Natural killer cell treated with Interleukin-12 subunit alpha and Interleukin-12 subunit beta and Interleukin-15 and Interleukin-18, amount 100 ng/mL, for 72 hours (primary cell): ENCODE results near the gene ZSWIM1. TPM values are rescaled to one million over a fixed set of nuclear protein-coding genes. Genes with fewer than 3 reads are reported as not detected.
A peak's percentile ranks its signal among the peaks of the same experiment; 100 is the strongest.
"Not testable (repeated sequence)": the region's sequence is repeated elsewhere in the genome, so short reads cannot be mapped to it uniquely, and the experiment has no call there.

Source experiments
- ATAC-seq, 2 donors: fragments of 150-1000 bp; cut with Tn5 transposase in 1 of 2; sonication (Bioruptor Pico), chemical (Tn5 transposase) in 1 of 2; 2 replicates each; pipeline ENCODE4 v1.10.0; 2021
- DNase-seq: peaks from one replicate; pipeline ENCODE4 v3.0.0; 2022; ENCODE audit warnings: low spot score
- H3K27ac Mint-ChIP-seq, 2 donors: 1 replicate in 1 of 2; 2 replicates in 1 of 2; pipeline ENCODE4 v1.8.0; 2022; ENCODE audit warnings: mixed read lengths in 2 of 2, mild to moderate bottlenecking in 1 of 2, moderate library complexity in 1 of 2
- H3K27me3 Mint-ChIP-seq, 2 donors: 1 replicate in 1 of 2; 2 replicates in 1 of 2; pipeline ENCODE4 v1.8.0; 2022; ENCODE audit warnings: mixed read lengths in 2 of 2
- H3K36me3 Mint-ChIP-seq: one replicate; pipeline ENCODE4 v1.8.0; 2022; ENCODE audit warnings: mixed read lengths
- H3K4me1 Mint-ChIP-seq, 2 donors: 1 replicate in 1 of 2; 2 replicates in 1 of 2; pipeline ENCODE4 v1.8.0; 2022; ENCODE audit warnings: low read depth in 2 of 2, mixed read lengths in 2 of 2, mild to moderate bottlenecking in 1 of 2
- H3K4me3 Mint-ChIP-seq: one replicate; pipeline ENCODE4 v1.8.0; 2022; ENCODE audit warnings: mixed read lengths
- H3K9me3 Mint-ChIP-seq: 2 replicates; pipeline ENCODE4 v1.8.0; 2022; ENCODE audit warnings: mixed read lengths
- total RNA-seq, 2 donors: library from RNA; stranded (reverse); gene quantifications; one replicate each; pipeline ENCODE4 v1.2.3, GENCODE V29; 2022

The ZSWIM1 gene
- total RNA-seq, 2 donors from 2014 or later, result 2.7 to 3.2 TPM

DNA sequence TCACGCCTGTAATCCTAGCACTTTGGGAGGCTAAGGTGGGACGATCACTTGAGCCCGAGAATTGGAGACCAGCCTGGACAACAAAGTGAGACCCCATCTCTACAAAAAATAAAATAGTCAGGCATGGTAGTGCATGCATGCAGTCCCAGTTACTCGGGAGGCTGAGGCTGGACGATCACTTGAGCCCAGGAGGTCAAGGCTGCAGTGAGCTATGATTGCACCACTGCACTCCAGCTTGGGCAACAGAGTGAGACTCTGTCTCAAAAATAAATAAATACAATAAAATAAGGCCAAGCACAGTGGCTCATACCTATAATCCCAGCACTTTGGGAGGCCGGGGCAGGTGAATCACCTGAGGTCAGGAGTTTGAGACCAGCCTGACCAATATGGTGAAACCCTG lies 20.3 kb downstream of the ZSWIM1 start:
- H3K9me3 Mint-ChIP-seq, ATAC-seq, H3K27ac Mint-ChIP-seq, H3K4me3 Mint-ChIP-seq, H3K27me3 Mint-ChIP-seq, H3K4me1 Mint-ChIP-seq, DNase-seq, H3K36me3 Mint-ChIP-seq: not testable (repeated sequence)

DNA sequence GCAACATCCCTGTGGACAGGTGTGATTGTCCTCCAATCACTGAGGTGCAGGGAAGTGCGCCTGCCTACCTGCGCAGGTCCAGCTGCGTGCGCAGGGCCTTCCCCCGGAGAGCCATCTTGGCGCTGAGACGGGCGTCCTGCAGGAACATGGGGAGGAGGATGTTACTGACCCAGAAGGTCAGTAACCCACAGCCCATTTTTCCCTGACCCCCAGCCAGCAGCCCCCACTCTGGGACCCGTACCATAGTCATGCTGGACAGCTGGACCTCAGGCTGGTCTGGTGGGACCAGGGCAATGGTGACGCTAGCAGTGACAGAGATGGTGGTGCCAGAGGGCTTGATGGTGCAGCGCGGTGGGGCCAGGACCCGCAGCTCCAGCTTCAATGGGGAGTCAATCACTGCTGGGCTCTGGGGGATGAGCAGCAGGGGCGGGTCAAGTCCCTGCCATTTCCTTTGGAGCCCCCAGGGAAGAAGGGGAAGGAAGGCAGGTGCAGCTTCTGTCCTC lies 21.2 kb downstream of the ZSWIM1 start:
- Mint-ChIP-seq H3K4me3 (no peak overlapping the region), H3K27me3 (no peaks in the 10 kb centered on the region), H3K27ac (no peak overlapping the region), H3K4me1 (no peaks in the 10 kb centered on the region), H3K9me3 (no peaks in the 10 kb centered on the region), H3K36me3 (no peaks in the 10 kb centered on the region)
- DNase-seq (no peak), ATAC-seq (peak in 1 of 2 donors; percentile 33)

DNA sequence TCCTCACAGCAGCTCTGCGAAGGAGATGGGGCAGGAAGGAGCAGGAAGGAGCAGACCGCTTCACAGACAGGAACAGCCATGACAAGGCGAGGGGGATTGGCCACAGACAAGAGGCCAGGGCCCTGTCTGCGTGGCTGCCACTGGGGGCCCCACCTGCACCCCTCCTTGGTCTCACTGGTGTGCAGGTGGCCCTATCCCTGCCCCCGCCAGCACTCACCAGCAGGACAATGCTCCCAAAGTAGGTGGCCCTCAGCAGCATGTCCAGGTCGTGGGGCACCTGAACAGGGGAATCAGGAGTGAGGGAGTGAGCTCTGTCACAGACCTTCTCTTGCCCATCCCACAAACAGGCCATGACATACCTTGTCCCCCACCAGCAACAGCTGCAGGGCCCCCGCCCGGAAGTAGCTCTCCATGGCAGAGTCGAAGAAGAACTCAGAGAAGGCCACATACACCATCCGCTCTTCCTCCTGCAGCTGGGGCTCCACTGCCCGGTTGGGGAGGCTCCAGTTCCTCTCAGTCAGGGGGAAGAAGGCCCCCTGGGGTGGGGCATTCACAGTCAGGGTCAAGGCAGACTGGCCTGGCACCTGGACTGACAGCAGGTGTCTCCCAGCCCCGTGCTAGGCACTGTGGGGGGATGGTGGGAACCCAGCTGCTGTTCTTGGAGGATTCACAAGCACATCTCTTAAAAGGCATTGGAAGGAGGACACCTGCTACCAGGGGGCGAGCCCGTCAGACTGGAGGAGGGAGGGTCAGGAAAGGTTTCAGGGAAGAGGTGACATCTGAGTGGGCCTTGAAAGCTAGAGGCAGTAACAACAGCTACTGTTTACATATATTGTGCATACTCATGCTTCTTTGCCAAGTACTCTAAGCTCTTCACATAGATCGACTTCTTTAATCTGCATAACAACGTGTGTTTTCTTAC lies 23.8 kb downstream of the ZSWIM1 start:
- Mint-ChIP-seq H3K27me3 (no peaks in the 10 kb centered on the region), H3K4me1 (peaks cover 0 to 7% of the 10 kb centered on the region in 2 donors), H3K36me3 (no peaks in the 10 kb centered on the region), H3K27ac (peak overlapping the region in 1 of 2 donors; percentile 22), H3K4me3 (no peak overlapping the region), H3K9me3 (no peaks in the 10 kb centered on the region)
- ATAC-seq, result peak; percentile 4 to 24
- DNase-seq, result no peak

DNA sequence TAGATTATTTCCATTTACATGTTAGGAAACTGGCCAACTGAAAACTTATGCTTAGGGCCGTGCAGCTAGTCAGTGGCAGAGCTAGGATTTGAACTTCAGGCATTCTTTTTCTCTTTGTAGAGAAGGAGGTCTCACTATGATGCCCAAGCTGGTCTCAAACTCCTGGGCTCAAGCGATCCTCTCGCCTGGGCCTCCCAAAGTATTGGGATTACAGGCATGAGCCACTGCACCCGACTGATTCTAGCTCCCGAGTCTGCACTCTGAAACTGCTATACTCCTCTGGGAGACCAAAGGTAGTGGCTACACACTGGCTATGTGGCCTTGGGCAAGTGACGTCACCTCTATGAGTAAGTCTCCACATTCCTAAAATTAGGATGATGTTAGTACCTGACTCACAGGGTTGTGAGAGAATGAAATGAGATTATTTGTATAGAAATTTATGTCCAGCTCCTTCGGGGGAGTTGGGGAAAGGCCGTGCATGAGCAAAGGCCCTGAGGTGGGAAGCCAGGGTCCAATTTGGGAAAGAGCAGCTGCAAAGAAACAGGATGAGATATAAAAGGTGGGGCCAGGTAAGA lies 24.6 kb downstream of the ZSWIM1 start:
- Mint-ChIP-seq H3K27ac (no peak overlapping the region), H3K27me3 (no peaks in the 10 kb centered on the region), H3K4me3 (no peak overlapping the region), H3K36me3 (no peaks in the 10 kb centered on the region), H3K4me1 (peaks cover 3 to 9% of the 10 kb centered on the region in 2 donors), H3K9me3 (no peaks in the 10 kb centered on the region)
- DNase-seq (no peak), ATAC-seq (no peak)

DNA sequence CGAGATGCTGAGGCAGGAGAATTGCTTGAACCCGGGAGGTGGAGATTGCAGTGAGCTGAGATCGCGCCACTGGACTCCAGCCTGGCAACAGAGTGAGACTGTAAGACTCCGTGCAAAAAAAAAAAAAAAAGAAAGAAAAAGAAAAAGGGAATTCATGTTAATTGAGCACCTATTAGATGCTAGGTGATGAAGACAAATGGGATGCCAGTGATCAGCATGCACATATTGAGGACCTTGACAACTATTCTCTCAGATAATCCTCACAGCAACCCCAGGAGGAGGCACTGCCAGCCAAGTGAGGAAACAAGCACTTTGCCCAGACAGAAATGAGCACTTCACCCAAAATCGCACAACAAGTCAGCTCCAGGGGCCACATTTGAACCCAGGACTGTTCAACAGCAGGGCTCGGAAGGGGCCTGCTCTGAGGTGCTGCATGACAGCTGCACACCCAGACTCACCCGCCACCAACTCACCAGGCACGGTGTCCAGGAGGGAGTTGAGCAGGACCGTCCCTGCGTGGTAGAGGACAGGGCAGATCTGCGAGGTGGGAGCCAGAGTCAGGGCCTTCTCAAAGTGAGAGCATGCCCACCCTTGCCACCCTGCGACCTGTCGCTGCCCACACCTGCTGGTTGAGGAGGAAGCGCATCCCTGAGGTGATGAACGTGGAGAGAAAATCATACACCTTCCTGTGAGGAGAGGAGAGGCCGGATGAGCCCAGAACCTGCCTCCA lies 26.4 kb downstream of the ZSWIM1 start:
- Mint-ChIP-seq H3K27me3 (no peaks in the 10 kb centered on the region), H3K4me1 (peaks cover 8 to 23% of the 10 kb centered on the region in 2 donors), H3K4me3 (no peak overlapping the region), H3K9me3 (peaks cover 2% of the 10 kb centered on the region), H3K36me3 (no peaks in the 10 kb centered on the region), H3K27ac (no peak overlapping the region)
- ATAC-seq (no peak), DNase-seq (no peak)

DNA sequence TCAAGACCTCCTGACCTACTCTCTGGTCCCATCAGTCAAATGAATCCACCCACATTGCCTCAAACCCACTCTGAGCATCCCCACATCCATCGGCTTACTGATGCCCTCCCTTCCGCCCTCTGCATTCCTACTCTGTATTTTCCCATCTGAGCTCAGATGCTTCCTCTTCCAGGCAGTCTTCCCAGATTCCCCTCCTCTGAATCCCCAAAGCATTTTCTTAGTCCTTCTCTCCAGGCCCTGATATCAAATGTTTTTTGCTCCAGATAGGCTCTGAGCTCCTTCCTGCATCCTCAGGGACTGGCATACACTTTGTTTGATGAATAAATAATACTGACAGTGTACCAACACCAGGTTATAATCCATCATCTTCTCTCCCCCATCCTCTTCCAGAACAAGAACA lies 27.1 kb downstream of the ZSWIM1 start:
- H3K27ac Mint-ChIP-seq, result peak overlapping the region in 1 of 2 donors; percentile 18
- DNase-seq (no peak), ATAC-seq (no peak)
- H3K4me1 Mint-ChIP-seq, result peaks cover 8 to 25% of the 10 kb centered on the region in 2 donors
- H3K9me3 Mint-ChIP-seq, result peaks cover 2% of the 10 kb centered on the region
- no peaks in the 10 kb centered on the region for H3K36me3 Mint-ChIP-seq
- H3K27me3 Mint-ChIP-seq, result no peaks in the 10 kb centered on the region
- H3K4me3 Mint-ChIP-seq, result no peak overlapping the region

DNA sequence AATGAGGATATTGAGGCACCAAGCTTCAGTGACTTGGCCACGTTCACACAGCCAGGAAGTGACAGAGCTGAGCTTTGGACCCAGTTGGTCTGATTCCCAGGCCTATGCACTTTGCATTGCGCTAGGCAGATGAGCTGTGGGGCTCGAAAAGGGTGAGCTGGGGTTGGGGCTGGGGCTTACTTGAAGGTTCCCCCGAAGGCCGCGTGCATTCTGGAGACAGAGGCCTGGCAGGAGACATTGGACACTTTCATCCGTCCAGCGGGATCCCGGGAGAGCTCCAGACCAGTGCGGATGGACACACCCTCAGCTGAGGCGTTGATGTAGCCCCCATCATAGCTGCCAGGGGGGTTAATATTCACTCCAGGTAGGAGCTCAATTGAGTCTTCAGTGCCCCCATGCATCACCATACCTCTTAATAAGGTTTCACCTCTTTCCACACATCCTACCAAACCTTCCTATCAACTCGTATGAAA lies 28.3 kb downstream of the ZSWIM1 start:
- Mint-ChIP-seq H3K27ac (no peak overlapping the region), H3K4me3 (no peak overlapping the region), H3K9me3 (peaks cover 2% of the 10 kb centered on the region), H3K27me3 (peaks cover 0 to 2% of the 10 kb centered on the region in 2 donors), H3K4me1 (peaks cover 8 to 25% of the 10 kb centered on the region in 2 donors), H3K36me3 (no peaks in the 10 kb centered on the region)
- no peak for DNase-seq
- ATAC-seq, result no peak

DNA sequence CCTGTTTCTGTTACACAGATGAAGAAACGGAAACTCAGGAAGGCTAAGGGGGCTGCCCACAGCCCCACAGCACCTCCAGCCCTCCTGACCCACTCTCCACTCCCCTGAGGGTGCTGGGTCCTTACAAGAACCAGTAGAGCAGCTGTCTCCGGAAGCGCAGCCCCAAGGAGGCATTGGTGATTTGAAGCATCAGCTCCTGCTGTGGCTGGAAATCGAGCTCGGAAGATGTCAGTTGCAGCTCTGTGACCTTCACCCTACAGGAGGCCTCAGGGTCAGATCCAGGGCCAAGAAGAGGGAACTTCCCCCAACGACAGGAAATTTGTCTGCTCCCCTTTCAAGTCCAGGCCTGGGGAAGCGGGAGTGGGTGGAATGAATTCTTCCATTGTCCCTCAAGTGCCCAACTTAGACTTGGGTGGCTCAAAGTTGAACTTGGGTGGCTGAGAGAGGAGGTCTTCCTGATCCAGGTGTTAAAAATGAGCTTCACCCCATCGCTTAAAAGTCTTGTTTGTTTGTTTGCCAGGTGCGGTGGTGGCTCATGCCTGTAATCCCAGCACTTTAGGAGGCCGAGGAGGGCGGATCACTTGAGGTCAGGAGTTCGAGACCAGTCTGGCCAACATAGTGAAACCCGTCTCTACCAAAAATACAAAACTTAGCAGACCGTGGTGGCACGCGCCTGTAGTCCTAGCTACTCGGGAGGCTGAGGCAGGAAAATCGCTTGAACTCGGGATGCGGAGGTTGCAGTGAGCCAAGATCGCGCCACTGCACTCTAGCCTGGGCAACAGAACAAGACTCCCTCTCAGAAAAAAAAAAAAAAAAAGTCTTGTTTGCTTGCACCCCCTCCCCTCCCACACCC lies 29.0 kb downstream of the ZSWIM1 start:
- Mint-ChIP-seq H3K36me3 (no peaks in the 10 kb centered on the region), H3K4me3 (peak overlapping the region; percentile 68), H3K9me3 (peaks cover 2% of the 10 kb centered on the region), H3K27ac (peak overlapping the region; percentile 54 to 78), H3K4me1 (peaks cover 8 to 25% of the 10 kb centered on the region in 2 donors), H3K27me3 (peaks cover 2 to 5% of the 10 kb centered on the region in 2 donors)
- DNase-seq (no peak), ATAC-seq (no peak)

DNA sequence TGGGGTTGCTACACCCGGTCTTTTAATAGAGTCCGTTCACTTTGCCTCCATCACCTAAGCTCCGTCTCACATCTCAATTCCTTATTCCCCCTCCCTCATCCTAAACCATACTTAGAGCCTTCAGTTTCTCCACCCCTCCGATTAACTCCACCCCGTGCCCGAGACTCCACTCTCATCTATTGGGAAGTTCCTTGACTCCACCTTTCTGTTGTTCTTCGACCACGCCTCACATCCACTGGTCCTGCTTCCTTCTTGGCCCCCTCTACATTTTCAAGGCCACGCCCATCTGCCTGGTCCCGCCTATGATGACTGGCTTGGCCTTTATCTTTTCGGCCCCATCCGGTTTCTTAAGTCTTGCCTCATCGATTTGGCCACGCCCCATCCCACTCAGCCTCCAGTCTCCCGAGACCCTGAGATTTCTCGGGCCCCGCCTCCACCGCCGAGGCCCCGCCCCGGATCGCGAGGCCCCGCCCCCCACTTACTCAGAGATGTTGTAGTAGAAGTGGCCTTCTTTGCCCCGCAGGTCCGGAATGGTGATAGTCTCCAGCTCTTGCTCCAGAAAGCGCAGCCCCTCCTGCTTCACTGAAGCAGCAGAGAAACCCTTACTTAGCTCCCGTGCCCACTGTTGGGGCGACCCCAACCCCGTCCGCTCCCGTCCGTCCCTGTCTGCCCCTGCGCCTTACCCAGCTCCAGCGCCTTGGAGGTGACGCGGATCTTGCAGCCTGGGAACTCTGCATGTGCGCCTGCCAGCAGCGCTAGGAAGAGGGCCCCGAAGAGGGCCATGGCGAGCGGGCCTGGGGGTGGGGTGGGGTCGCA lies 29.9 kb downstream of the ZSWIM1 start:
- Mint-ChIP-seq H3K27me3 (peaks cover 2 to 7% of the 10 kb centered on the region in 2 donors), H3K4me1 (peaks cover 8 to 25% of the 10 kb centered on the region in 2 donors)

DNA sequence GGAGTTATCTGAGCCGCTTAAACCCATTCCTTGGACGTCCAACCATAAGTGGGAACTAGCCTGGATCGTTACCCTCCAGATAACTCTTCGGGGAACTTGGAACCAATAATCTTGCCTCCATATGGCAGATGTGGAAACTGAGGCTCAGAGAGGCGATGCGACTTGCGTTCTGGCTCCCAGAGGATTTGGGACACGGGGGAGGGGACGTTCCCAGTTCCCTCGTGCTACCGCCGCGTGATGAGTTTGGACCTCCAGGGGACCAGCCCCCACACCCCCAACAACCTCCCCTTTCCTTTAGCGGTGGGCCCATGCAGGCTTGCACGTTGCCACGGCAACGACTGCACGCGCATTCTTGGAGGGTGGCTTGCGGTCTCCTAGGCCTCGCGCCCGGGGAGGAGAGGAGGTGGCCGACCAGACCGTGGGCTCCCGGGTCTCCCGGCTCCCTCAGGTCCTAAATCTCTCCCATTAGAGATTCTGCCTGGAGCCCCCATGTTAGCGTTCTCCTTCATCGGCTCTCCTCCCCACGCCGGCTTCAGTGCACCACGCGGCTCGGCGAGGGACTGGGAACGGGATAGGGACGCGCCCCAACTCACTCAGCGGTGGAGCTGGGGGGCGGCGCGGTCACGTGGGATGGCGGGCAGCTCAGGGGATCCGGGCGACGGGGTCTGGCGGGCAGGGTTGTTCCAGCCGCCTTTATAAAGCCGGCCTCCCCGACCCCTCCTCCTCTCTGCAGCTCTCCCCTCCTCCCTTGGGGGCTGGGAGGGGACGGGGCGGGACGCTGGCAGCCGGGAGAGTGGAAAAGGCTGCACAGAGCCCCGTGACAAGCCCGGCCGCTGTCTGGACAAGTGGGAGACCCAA lies 30.7 kb downstream of the ZSWIM1 start, which contains the start of gene PLTP:
PLTP (minus strand) TSS at position 670 of the 858 bp plus-strand sequence. CDS start 703 bp downstream, outside the sequence.
- Mint-ChIP-seq H3K27ac (peak within 1 kb of the TSS; percentile 54 to 78), H3K9me3 (peaks cover 2% of the 10 kb centered on the region), H3K27me3 (peaks cover 6 to 12% of the 10 kb centered on the region in 2 donors), H3K36me3 (no peaks in the 10 kb centered on the region), H3K4me3 (peak within 1 kb of the TSS; percentile 68), H3K4me1 (peaks cover 8 to 25% of the 10 kb centered on the region in 2 donors)
- no peak for ATAC-seq
- DNase-seq, result no peak

More for the DNA sequence above, 29.9 kb downstream of the ZSWIM1 start:
- peak overlapping the region; percentile 68 for H3K4me3 Mint-ChIP-seq
- H3K9me3 Mint-ChIP-seq, result peaks cover 2% of the 10 kb centered on the region
- DNase-seq (peak; percentile 97), ATAC-seq (peak; percentile 97 to 98)
- H3K36me3 Mint-ChIP-seq, result no peaks in the 10 kb centered on the region
- peak overlapping the region; percentile 54 to 78 for H3K27ac Mint-ChIP-seq

DNA sequence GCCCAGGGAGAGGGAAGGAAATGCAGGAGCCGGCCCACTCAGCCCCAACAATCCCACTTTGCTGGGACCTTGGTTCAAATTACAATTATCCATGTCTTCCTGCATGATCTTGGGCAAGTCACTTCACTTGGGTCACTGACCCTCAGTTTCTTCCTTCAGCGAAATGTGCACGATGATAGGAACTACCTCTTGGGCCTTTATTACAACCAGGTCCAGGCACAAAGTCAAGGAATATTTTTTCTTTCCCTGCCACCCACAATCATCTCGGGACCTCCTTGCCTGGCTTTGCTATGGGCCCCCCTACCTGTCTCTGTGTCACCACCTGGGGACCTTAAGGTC lies 31.3 kb downstream of the ZSWIM1 start:
- H3K4me1 Mint-ChIP-seq, result peaks cover 8 to 25% of the 10 kb centered on the region in 2 donors
- no peak for DNase-seq
- peaks cover 2% of the 10 kb centered on the region for H3K9me3 Mint-ChIP-seq
- no peak for ATAC-seq
- peak overlapping the region; percentile 68 for H3K4me3 Mint-ChIP-seq
- no peak overlapping the region for H3K27ac Mint-ChIP-seq
- H3K27me3 Mint-ChIP-seq, result peaks cover 6 to 12% of the 10 kb centered on the region in 2 donors
- H3K36me3 Mint-ChIP-seq, result no peaks in the 10 kb centered on the region
